IMR-90 (cell line): ENCODE data around the gene AKAP6. TPM values are rescaled to one million over a fixed set of nuclear protein-coding genes. Genes with fewer than 3 reads are reported as not detected.

Experiments
- ATAC-seq: fragments of 200-7000 bp; cut with Tn5 transposase; 2 replicates; pipeline ENCODE4 v1.9.1; 2020; ENCODE audit warnings: low read depth, mild to moderate bottlenecking, moderate library complexity
- BruUV-seq: library from RNA; stranded (reverse); fragments of 400-500 nt; replicated peaks from 2 replicates; lab custom pipeline; 2021; lab: Mats Ljungman, UMichigan
- CTCF ChIA-PET: fragments of 300-600 bp; formaldehyde crosslinking; extraction: SDS; loops from one replicate; lab custom pipeline; 2021; ENCODE audit warnings: antibody characterized with exemption; lab: Yijun Ruan, JAX
- POLR2A ChIA-PET: fragments of 300-600 bp; sonication (Branson Sonifier 250); formaldehyde crosslinking; loops from one replicate; lab custom pipeline; 2022; ENCODE audit warnings: antibody characterized with exemption; ENCODE audit not compliant: unreplicated experiment; lab: Charles Lee
- DNase-seq: peaks from one replicate; pipeline ENCODE4 v3.0.0; 2013
- H2AFZ ChIP-seq: replicated peaks from 2 replicates; pipeline ENCODE3; 2013; ENCODE audit warnings: low read length, mild to moderate bottlenecking; ENCODE audit not compliant: poor library complexity
- H2AK5ac ChIP-seq: 2 replicates; pipeline ENCODE4 v1.6.1; 2013; ENCODE audit warnings: low read depth, low read length, inconsistent platforms
- H2AK9ac ChIP-seq: replicated peaks from 2 replicates; pipeline ENCODE3; 2013; ENCODE audit warnings: mild to moderate bottlenecking, low read depth, low read length, moderate library complexity; ENCODE audit not compliant: poor library complexity
- H2BK120ac ChIP-seq: 2 replicates; pipeline ENCODE4 v1.6.1; 2013; ENCODE audit warnings: low read depth, low read length, inconsistent platforms
- H2BK15ac ChIP-seq: 3 replicates; pipeline ENCODE4 v1.6.1; 2013; ENCODE audit warnings: low read depth, low read length, inconsistent platforms
- H2BK20ac ChIP-seq: 2 replicates; pipeline ENCODE4 v1.6.1; 2013; ENCODE audit warnings: low read depth, mild to moderate bottlenecking, inconsistent platforms, low read length, moderate library complexity
- H2BK5ac ChIP-seq: 2 replicates; pipeline ENCODE4 v1.6.1; 2013; ENCODE audit warnings: mild to moderate bottlenecking, low read depth, low read length, inconsistent platforms; ENCODE audit not compliant: poor library complexity, severe bottlenecking
- H3K14ac ChIP-seq: replicated peaks from 2 replicates; pipeline ENCODE4 v1.6.1; 2013; ENCODE audit warnings: low read depth, low read length, inconsistent platforms
- H3K18ac ChIP-seq: 2 replicates; pipeline ENCODE4 v1.6.1; 2013; ENCODE audit warnings: low read depth, low read length, control low read depth
- H3K23ac ChIP-seq: 2 replicates; pipeline ENCODE4 v1.6.1; 2013; ENCODE audit warnings: low read depth, low read length, inconsistent platforms
- H3K27ac ChIP-seq: 2 replicates; pipeline ENCODE4 v1.5.1; 2013; ENCODE audit warnings: mild to moderate bottlenecking, control low read depth, low read length; ENCODE audit not compliant: insufficient read depth
- H3K27me3 ChIP-seq: 2 replicates; pipeline ENCODE4 v1.6.1; 2013; ENCODE audit warnings: low read length; ENCODE audit not compliant: control insufficient read depth, insufficient read depth
- H3K36me3 ChIP-seq: 2 replicates; pipeline ENCODE4 v1.6.1; 2013; ENCODE audit warnings: low read length, mixed read lengths; ENCODE audit not compliant: control insufficient read depth, insufficient read depth
- H3K4ac ChIP-seq: 2 replicates; pipeline ENCODE4 v1.6.1; 2013; ENCODE audit warnings: low read depth, low read length, inconsistent platforms
- H3K4me1 ChIP-seq: 2 replicates; pipeline ENCODE4 v1.6.1; 2013; ENCODE audit warnings: low read length, mixed read lengths; ENCODE audit not compliant: control insufficient read depth, insufficient read depth
- H3K4me2 ChIP-seq: 2 replicates; pipeline ENCODE4 v1.6.1; 2013; ENCODE audit warnings: low read depth, mild to moderate bottlenecking, control low read depth, low read length, moderate library complexity
- H3K4me3 ChIP-seq: 2 replicates; pipeline ENCODE4 v1.5.1; 2013; ENCODE audit warnings: low read depth, mild to moderate bottlenecking, control low read depth, low read length, moderate library complexity; ENCODE audit not compliant: insufficient read depth
- H3K56ac ChIP-seq: 2 replicates; pipeline ENCODE4 v1.6.1; 2013; ENCODE audit warnings: low read length, inconsistent platforms; ENCODE audit not compliant: insufficient read depth; ENCODE audit errors: extremely low read depth
- H3K79me1 ChIP-seq, 2 experiments: 2 replicates each; pipeline ENCODE4 v1.6.1; 2013; ENCODE audit warnings: low read length in 2 of 2, inconsistent platforms in 1 of 2, low read depth in 1 of 2
- H3K9ac ChIP-seq: 2 replicates; pipeline ENCODE4 v1.6.1; 2013; ENCODE audit warnings: low read depth, low read length, control low read depth
- H3K9me1 ChIP-seq: 2 replicates; pipeline ENCODE4 v1.6.1; 2013; ENCODE audit warnings: low read length, inconsistent platforms; ENCODE audit not compliant: insufficient read depth
- H3K9me3 ChIP-seq: 2 replicates; pipeline ENCODE4 v1.6.1; 2013; ENCODE audit warnings: low read length; ENCODE audit not compliant: control insufficient read depth, insufficient read depth
- H4K20me1 ChIP-seq: 2 replicates; pipeline ENCODE4 v1.6.1; 2013; ENCODE audit warnings: low read length, inconsistent platforms; ENCODE audit not compliant: insufficient read depth
- H4K5ac ChIP-seq: 2 replicates; pipeline ENCODE4 v1.6.1; 2013; ENCODE audit warnings: mild to moderate bottlenecking, low read depth, low read length, control low read depth
- H4K8ac ChIP-seq, 2 experiments: 2 replicates each; pipeline ENCODE4 v1.6.1; 2013; ENCODE audit warnings: low read depth in 2 of 2, low read length in 2 of 2, control low read depth in 1 of 2, inconsistent platforms in 1 of 2
- H4K91ac ChIP-seq: 2 replicates; pipeline ENCODE4 v1.6.1; 2013; ENCODE audit warnings: low read depth, low read length, inconsistent platforms; ENCODE audit not compliant: insufficient read depth
- CEBPB ChIP-seq: IDR thresholded peaks from 2 replicates; pipeline ENCODE4 v1.6.1; 2012; ENCODE audit warnings: low read depth, low read length, improper control_type of control experiment
- CHD1 ChIP-seq: IDR thresholded peaks from 2 replicates; pipeline ENCODE4 v1.6.1; 2012; ENCODE audit warnings: low read depth, low read length, improper control_type of control experiment
- FOS ChIP-seq: fragments of 150-350 bp; IDR thresholded peaks from 2 replicates; pipeline ENCODE4 v1.6.1; 2016; ENCODE audit warnings: low read depth, low read length
- MAZ ChIP-seq: IDR thresholded peaks from 2 replicates; pipeline ENCODE4 v1.6.1; 2012; ENCODE audit warnings: low read depth, mild to moderate bottlenecking, low read length, improper control_type of control experiment, moderate library complexity, borderline replicate concordance
- NFE2L2 ChIP-seq: fragments of 150-350 bp; IDR thresholded peaks from 2 replicates; pipeline ENCODE4 v1.6.1; 2016; ENCODE audit warnings: low read depth, mild to moderate bottlenecking, low read length
- RAD21 ChIP-seq: IDR thresholded peaks from 2 replicates; pipeline ENCODE4 v1.6.1; 2012; ENCODE audit warnings: low read length, improper control_type of control experiment
- RCOR1 ChIP-seq: IDR thresholded peaks from 2 replicates; pipeline ENCODE4 v1.6.1; 2012; ENCODE audit warnings: mild to moderate bottlenecking, low read length, improper control_type of control experiment; ENCODE audit not compliant: insufficient replicate concordance
- WGBS, 2 experiments: methylation state at CpG; one replicate each; pipeline versions ENCODE4 v1.1.5 to v1.1.7; 2013; ENCODE audit warnings: missing lambda C conversion rate in 2 of 2; ENCODE audit not compliant: insufficient read length in 1 of 2; ENCODE audit errors: extremely low coverage in 2 of 2; 5-methylcytosine and 5-hydroxymethylcytosine counted together
- dilution Hi-C: fragments of 300-500 bp; cut with HindIII; formaldehyde crosslinking; loops from one replicate; pipeline ENCODE4 v1.14.3; 2018; ENCODE audit warnings: low sequenced_read_pairs; ENCODE audit not compliant: unreplicated experiment
- in situ Hi-C: fragments of 300-500 bp; cut with MboI; formaldehyde crosslinking; loops from 3 replicates; pipeline ENCODE4 v1.14.3; 2019; ENCODE audit warnings: low sequenced_read_pairs, inconsistent platforms, mixed read lengths
- intact Hi-C: fragments of 100-400 bp; cut with micrococcal nuclease; formaldehyde crosslinking; loops from 2 replicates; pipeline ENCODE4 v1.10.0; 2022
- polyA plus RNA-seq, 3 experiments: library from polyadenylated mRNA; depleted of rRNA; stranded (reverse); fragments of >200 nt; gene quantifications; 2 replicates each; pipeline ENCODE4 v1.2.3, GENCODE V29; 2012; ENCODE audit warnings: low replicate concordance in 1 of 3
- total RNA-seq: library from RNA; depleted of rRNA; stranded (reverse); fragments of >200 nt; gene quantifications from 2 replicates; pipeline ENCODE4 v1.2.3, GENCODE V29; 2012

Gene AKAP6
- total and polyA plus RNA-seq, 2 of the 4 experiments (the other 2 are of a cell fraction): 0.22 to 1.6 TPM

DNA sequence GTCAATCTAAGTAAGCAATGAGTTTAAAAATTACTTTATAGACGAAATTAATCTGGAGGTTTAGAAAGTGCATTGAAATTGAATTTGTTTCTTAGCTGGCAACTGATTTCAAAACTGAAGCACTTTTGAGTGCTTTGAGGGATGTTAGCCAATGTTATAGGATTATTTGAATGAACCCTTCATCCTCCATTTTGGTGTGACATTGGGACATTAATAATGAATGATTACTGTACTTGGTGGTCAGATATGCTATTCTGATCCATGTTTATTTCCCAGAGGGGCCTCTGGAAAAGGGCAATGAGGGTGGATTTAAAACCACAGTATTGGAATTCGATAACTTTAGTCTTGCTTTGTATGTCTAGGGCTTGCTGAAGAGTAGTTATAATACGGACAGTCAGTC lies 183.2 kb downstream of the AKAP6 start:
- Histone ChIP-seq H2BK15ac (peak overlapping the region; percentile 26; the same call in 1 of the 3 replicates), H3K4me2 (no peak overlapping the region), H4K91ac (0 out of 2 replicates have a peak overlapping the region, but pooled peaks have one; percentile 31), H3K9me1 (peaks cover 5% of the 10 kb centered on the region; the same call in 1 of the 2 replicates), H2BK120ac (peak overlapping the region; percentile 76), H3K36me3 (no peaks in the 10 kb centered on the region), H3K79me1 (no peaks in the 10 kb centered on the region), H2BK20ac (peak overlapping the region; percentile 50; the same call in 1 of the 2 replicates), H4K20me1 (no peaks in the 10 kb centered on the region), H2BK5ac (peak overlapping the region; percentile 41), H3K18ac (peak overlapping the region; percentile 11; the same call in 1 of the 2 replicates), H3K4me1 (peaks cover 15% of the 10 kb centered on the region), H4K8ac (peak overlapping the region in 1 of 2 experiments; percentile 55; a peak in 1 of 4 replicates), H3K4ac (peak overlapping the region; percentile 40; the same call in 1 of the 2 replicates), H2AK9ac (no peak overlapping the region), H2AFZ (no peak overlapping the region), H4K5ac (no peak overlapping the region; the same call in 1 of the 2 replicates), H3K9ac (no peak overlapping the region), H3K27me3 (peaks cover 2% of the 10 kb centered on the region; the same call in 1 of the 2 replicates), H3K23ac (no peak overlapping the region), H2AK5ac (no peak overlapping the region), H3K14ac (peak overlapping the region; percentile 78), H3K27ac (no peak overlapping the region), H3K9me3 (no peaks in the 10 kb centered on the region), H3K4me3 (no peak overlapping the region), H3K56ac (no peak overlapping the region)
- TF ChIP-seq CEBPB (no peak), MAZ (no peak), RCOR1 (no peak), CHD1 (no peak), NFE2L2 (no peak), RAD21 (no peak), FOS (no peak)
- ATAC-seq (no peak), DNase-seq (no peak)
- dilution Hi-C loops: no loop called here
- in situ Hi-C loops: no loop called here
- WGBS, 2 experiments: no CpG with 5 or more reads among the region's 3 CpGs
- intact Hi-C loops: loop anchor here (2.0 to 5.0 kb wide), 2 partner anchors 50 to 256 kb away; no protein-coding TSS in a partner anchor
- ChIA-PET CTCF (interaction anchor here (0.7 to 1.2 kb wide), 2 partner anchors 44 to 450 kb away, joined by 3 read pairs; no protein-coding TSS in a partner anchor), POLR2A (interaction anchor here (0.5 kb wide), 1 partner anchor 43 kb away, joined by 6 read pairs; no protein-coding TSS in a partner anchor)
- no TSS peak for BruUV-seq
